ENCODE measurements around the gene ACE. TPM values are rescaled to one million over a fixed set of nuclear protein-coding genes. Genes with fewer than 3 reads are reported as not detected.

ACE gene
- polyA plus RNA-seq, 3 donors = 12.7 to 15.1 (median 12.7) TPM

GRCh38 chr17:63512896-63513644, 36.2 kb downstream of the ACE start:
- DNase-seq (ENCODE audit: low read depth in 3 of 3, low spot score in 2 of 3) = no peak

GRCh38 chr17:63514477-63514876, 37.6 kb downstream of the ACE start:
- DNase-seq (ENCODE audit: low read depth in 3 of 3, low spot score in 2 of 3) = no peak

GRCh38 chr17:63514974-63515373, 38.1 kb downstream of the ACE start:
- no peak for DNase-seq (ENCODE audit: low read depth in 3 of 3, low spot score in 2 of 3)

- DNase-seq (ENCODE audit: low read depth in 3 of 3, low spot score in 2 of 3) = no peak
Measured at GRCh38 chr17:63515426-63515825, 38.6 kb downstream of the ACE start.

- no peak for DNase-seq (ENCODE audit: low read depth in 3 of 3, low spot score in 2 of 3)
Measured at GRCh38 chr17:63516910-63517824, 40.3 kb downstream of the ACE start.

GRCh38 chr17:63517825-63518534, 41.1 kb downstream of the ACE start:
- DNase-seq (ENCODE audit: low read depth in 3 of 3, low spot score in 2 of 3) = no peak

GRCh38 chr17:63519116-63519881, 42.4 kb downstream of the ACE start:
- no peak for DNase-seq (ENCODE audit: low read depth in 3 of 3, low spot score in 2 of 3)

GRCh38 chr17:63519972-63520882, 43.4 kb downstream of the ACE start:
- DNase-seq (ENCODE audit: low read depth in 3 of 3, low spot score in 2 of 3) = no peak

- DNase-seq (ENCODE audit: low read depth in 3 of 3, low spot score in 2 of 3) = no peak
Measured at GRCh38 chr17:63523253-63523855, 46.5 kb downstream of the ACE start, which contains the start of gene KCNH6. KCNH6 (plus strand) TSS chr17:63523358; CDS start chr17:63523414, 56 bp downstream.

- DNase-seq (ENCODE audit: low read depth in 3 of 3, low spot score in 2 of 3) = no peak
Measured at GRCh38 chr17:63524051-63524450, 47.2 kb downstream of the ACE start.

- no peak for DNase-seq (ENCODE audit: low read depth in 3 of 3, low spot score in 2 of 3)
Measured at GRCh38 chr17:63525190-63525946, 48.5 kb downstream of the ACE start.

GRCh38 chr17:63526861-63527260, 50.0 kb downstream of the ACE start:
- DNase-seq (ENCODE audit: low read depth in 3 of 3, low spot score in 2 of 3) = no peak

GRCh38 chr17:63528183-63528582, 51.3 kb downstream of the ACE start:
- DNase-seq (ENCODE audit: low read depth in 3 of 3, low spot score in 2 of 3) = no peak

- no peak for DNase-seq (ENCODE audit: low read depth in 3 of 3, low spot score in 2 of 3)
Measured at GRCh38 chr17:63529711-63530556, 53.1 kb downstream of the ACE start.

- DNase-seq (ENCODE audit: low read depth in 3 of 3, low spot score in 2 of 3) = no peak
Measured at GRCh38 chr17:63530557-63531021, 53.7 kb downstream of the ACE start.

- no peak for DNase-seq (ENCODE audit: low read depth in 3 of 3, low spot score in 2 of 3)
Measured at GRCh38 chr17:63531022-63531965, 54.4 kb downstream of the ACE start.
